Peyer's patch (tissue), 4 donors: Measurements from ENCODE around the gene SMYD3. TPM values are rescaled to one million over a fixed set of nuclear protein-coding genes. Genes with fewer than 3 reads are reported as not detected.
A peak's percentile ranks its signal among the peaks of the same experiment; 100 is the strongest.

Source experiments
- DNase-seq, 3 donors: peaks; one replicate each; pipeline ENCODE4 v3.0.0-alpha.2; 2017 to 2019
- H3K27ac ChIP-seq, 4 donors: fragments of 200-600 bp; sonication (generic); one replicate each; pipeline ENCODE4 v1.5.1; 2016 to 2019
- H3K27me3 ChIP-seq, 2 donors: fragments of 200-600 bp; sonication (generic); one replicate each; pipeline ENCODE4 v1.5.1; 2019
- H3K36me3 ChIP-seq, 3 donors: fragments of 200-600 bp; sonication (generic); one replicate each; pipeline ENCODE4 v1.5.1; 2016 to 2019
- H3K4me1 ChIP-seq, 4 donors: fragments of 200-600 bp; sonication (generic); one replicate each; pipeline ENCODE4 v1.5.1; 2016 to 2019
- H3K4me3 ChIP-seq, 4 donors: fragments of 200-600 bp; sonication (generic); 1 replicate in 3 of 4; 2 replicates in 1 of 4; pipeline ENCODE4 v1.5.1; 2016 to 2019; ENCODE audit warnings: mild to moderate bottlenecking in 1 of 4
- H3K9me3 ChIP-seq, 4 donors: fragments of 200-600 bp; sonication (generic); one replicate each; pipeline ENCODE4 v1.5.1; 2016 to 2019; ENCODE audit warnings: mild to moderate bottlenecking in 1 of 4
- POLR2A ChIP-seq, 2 donors: fragments of 450-650 bp; IDR thresholded peaks; one replicate each; pipeline ENCODE4 v1.5.1; 2017; ENCODE audit warnings: antibody characterized with exemption in 2 of 2, mild to moderate bottlenecking in 2 of 2, moderate library complexity in 2 of 2
- total RNA-seq, 4 donors: library from RNA; depleted of rRNA; stranded (reverse); fragments of >200 nt; gene quantifications; one replicate each; pipeline ENCODE4 v1.1.0, GENCODE V29; 2016
- TF ChIP-seq, protein P1 (sequence below), 6 experiments: fragments of 450-650 bp in 4 of 6; fragments of 200-600 bp in 2 of 6; sonication (generic) in 1 of 6; IDR thresholded peaks; one replicate each; pipeline ENCODE4 v1.5.1; 2017 to 2019; ENCODE audit warnings: antibody characterized with exemption in 6 of 6, mild to moderate bottlenecking in 3 of 6, moderate library complexity in 1 of 6

SMYD3 gene
- total RNA-seq, 4 donors from 2014 or later = 19.8 to 55.3 (median 26.9) TPM

DNA sequence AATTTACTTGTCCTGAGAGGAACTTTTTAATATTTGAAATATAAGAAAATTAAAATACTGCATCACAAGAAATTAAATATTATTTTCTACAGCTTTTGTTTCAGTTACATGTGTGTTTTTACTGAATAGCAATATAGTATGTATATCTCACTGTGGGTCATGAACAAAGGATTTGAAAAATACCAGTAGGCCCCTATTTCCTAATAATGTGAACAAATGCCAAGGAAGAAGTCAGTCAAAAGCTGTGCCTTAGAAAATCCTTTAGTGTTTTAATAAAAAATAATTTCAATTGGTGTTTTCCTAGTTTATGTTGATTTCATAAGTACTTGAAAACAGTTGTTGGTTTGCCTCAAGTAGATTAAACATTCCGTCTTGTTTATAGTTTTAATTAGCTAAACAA lies 46.7 kb downstream of the SMYD3 start:
- no peak overlapping the region for H3K27ac ChIP-seq
- DNase-seq = no peak
- H3K27me3 ChIP-seq = no peaks in the 10 kb centered on the region
- H3K4me1 ChIP-seq = no peaks in the 10 kb centered on the region
- no peaks in the 10 kb centered on the region for H3K36me3 ChIP-seq
- TF ChIP-seq, protein P1, sequence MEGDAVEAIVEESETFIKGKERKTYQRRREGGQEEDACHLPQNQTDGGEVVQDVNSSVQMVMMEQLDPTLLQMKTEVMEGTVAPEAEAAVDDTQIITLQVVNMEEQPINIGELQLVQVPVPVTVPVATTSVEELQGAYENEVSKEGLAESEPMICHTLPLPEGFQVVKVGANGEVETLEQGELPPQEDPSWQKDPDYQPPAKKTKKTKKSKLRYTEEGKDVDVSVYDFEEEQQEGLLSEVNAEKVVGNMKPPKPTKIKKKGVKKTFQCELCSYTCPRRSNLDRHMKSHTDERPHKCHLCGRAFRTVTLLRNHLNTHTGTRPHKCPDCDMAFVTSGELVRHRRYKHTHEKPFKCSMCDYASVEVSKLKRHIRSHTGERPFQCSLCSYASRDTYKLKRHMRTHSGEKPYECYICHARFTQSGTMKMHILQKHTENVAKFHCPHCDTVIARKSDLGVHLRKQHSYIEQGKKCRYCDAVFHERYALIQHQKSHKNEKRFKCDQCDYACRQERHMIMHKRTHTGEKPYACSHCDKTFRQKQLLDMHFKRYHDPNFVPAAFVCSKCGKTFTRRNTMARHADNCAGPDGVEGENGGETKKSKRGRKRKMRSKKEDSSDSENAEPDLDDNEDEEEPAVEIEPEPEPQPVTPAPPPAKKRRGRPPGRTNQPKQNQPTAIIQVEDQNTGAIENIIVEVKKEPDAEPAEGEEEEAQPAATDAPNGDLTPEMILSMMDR (IDR thresholded peaks at IDR 0.05) = no peak
- no peak for TF ChIP-seq POLR2A (IDR thresholded peaks at IDR 0.05)
- no peak overlapping the region for H3K4me3 ChIP-seq
- H3K9me3 ChIP-seq = no peaks in the 10 kb centered on the region

DNA sequence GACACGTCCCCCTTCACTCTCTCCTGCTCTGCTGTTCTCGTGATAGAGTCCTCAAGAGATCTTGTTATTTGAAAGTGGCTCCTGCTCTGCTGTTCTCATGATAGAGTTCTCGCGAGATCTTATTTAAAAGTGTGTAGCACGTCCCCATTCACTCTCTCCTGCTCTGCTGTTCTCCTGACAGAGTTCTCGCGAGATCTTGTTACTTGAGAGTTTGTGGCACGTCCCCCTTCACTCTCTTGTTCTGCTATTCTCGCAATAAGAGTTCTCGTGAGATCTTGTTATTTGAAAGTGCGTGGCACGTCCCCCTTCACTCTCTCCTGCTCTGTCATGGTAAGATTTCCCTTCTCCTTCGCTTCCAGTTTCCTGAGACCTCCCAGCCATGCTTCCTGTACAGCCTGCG lies 47.9 kb downstream of the SMYD3 start:
- Histone ChIP-seq H3K4me3 (no peak overlapping the region), H3K4me1 (no peaks in the 10 kb centered on the region), H3K27me3 (no peaks in the 10 kb centered on the region), H3K9me3 (no peaks in the 10 kb centered on the region), H3K27ac (no peak overlapping the region), H3K36me3 (no peaks in the 10 kb centered on the region)
- TF ChIP-seq, protein P1 (IDR thresholded peaks at IDR 0.05) = no peak
- no peak for TF ChIP-seq POLR2A (IDR thresholded peaks at IDR 0.05)
- DNase-seq = no peak

DNA sequence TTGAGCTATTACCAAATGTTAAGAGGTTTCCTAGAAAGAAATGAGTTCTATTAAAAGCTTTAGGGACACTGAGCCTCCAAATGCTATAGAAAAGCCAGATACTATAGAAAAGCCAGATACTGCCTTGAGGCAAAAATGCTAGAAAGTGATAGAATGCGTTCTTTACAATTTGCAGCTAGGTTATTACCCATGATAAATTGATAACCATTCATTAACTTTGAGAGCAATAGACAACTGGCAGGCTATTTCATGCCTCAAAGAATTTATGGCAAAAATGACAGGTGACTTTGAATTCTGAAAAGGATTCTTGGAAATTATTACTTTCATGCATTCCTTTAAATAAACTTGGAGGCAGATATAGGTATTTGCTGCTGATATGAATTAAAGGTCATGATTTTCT lies 51.6 kb downstream of the SMYD3 start:
- H3K36me3 ChIP-seq = no peaks in the 10 kb centered on the region
- H3K9me3 ChIP-seq = no peaks in the 10 kb centered on the region
- TF ChIP-seq, protein P1 (IDR thresholded peaks at IDR 0.05) = no peak
- TF ChIP-seq POLR2A (IDR thresholded peaks at IDR 0.05) = no peak
- H3K4me3 ChIP-seq = no peak overlapping the region
- no peak overlapping the region for H3K27ac ChIP-seq
- H3K4me1 ChIP-seq = no peaks in the 10 kb centered on the region
- DNase-seq = no peak
- no peaks in the 10 kb centered on the region for H3K27me3 ChIP-seq

DNA sequence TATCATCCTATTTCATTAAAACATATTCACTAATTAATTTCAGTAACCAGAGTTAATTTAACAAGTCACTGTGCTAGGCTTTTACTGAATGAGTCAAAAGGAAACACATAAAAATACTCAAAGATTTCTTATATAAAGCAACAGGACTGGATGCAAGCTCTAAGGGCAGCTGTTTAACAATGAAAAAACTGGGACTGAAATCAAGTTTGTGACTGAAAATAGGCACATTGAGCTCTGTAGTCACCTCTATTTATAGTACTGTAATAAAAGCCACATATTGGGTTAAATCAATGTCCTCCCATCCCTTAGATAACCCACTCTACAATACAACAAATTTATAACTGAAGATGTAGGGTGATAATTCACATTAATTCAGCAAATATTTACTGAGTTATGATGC lies 52.4 kb downstream of the SMYD3 start:
- Histone ChIP-seq H3K27ac (no peak overlapping the region), H3K36me3 (no peaks in the 10 kb centered on the region), H3K4me3 (no peak overlapping the region), H3K4me1 (no peaks in the 10 kb centered on the region), H3K9me3 (no peaks in the 10 kb centered on the region), H3K27me3 (no peaks in the 10 kb centered on the region)
- DNase-seq = no peak
- TF ChIP-seq, protein P1 (IDR thresholded peaks at IDR 0.05) = no peak
- TF ChIP-seq POLR2A (IDR thresholded peaks at IDR 0.05) = no peak

DNA sequence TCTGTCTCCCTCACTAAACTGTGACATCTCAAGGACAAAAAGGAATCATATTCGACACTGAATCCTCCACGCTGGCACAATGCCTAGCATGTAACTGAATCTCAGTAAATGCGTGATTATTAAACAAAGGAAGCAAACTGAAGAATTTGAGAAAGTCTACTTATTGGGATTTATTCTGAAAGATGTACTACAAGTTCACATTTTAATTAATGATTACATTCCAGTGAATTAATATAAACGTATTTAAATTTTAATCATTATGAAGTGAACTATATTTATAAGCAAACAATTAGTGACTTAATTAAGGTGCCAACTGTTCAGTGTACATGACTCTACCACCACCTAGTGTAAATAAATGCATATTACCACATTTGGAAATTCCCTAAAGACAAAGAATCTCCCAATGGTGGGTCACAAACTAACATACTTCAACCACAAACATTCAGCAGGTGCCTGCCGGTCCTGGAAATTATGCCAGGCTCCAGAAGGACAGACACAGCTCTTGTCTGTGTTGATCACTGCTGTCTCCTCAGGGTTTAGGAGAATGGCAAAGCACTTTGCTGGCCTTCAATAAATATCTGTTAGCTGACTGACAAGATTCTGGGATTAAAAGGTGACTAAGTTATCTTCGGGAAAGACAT lies 56.3 kb downstream of the SMYD3 start:
- Histone ChIP-seq H3K4me1 (no peaks in the 10 kb centered on the region), H3K4me3 (no peak overlapping the region), H3K9me3 (no peaks in the 10 kb centered on the region), H3K27me3 (no peaks in the 10 kb centered on the region), H3K36me3 (no peaks in the 10 kb centered on the region), H3K27ac (no peak overlapping the region)
- no peak for TF ChIP-seq POLR2A (IDR thresholded peaks at IDR 0.05)
- TF ChIP-seq, protein P1 (IDR thresholded peaks at IDR 0.05) = peak in 5 of 6 experiments; percentile 6 to 81 (median 76)
- no peak for DNase-seq

DNA sequence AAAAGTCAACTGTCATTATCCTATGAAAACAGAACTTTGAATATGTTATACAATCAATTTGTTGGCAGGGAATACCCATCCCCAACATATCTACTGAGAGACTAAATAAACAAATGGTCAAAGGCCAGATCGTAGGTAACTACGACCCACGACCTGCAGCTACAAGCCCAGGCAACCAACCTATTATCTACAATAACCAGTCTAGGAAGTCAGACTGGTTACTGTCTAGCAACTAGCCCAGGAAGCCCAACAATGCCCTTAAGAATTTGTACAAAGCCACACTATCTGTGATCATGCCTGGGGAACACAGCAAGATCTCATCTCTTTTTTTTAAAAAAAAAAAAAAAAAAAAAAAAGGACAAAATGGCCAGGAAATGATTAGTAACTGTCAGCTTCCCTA lies 58.7 kb downstream of the SMYD3 start:
- no peak for DNase-seq
- Histone ChIP-seq H3K36me3 (no peaks in the 10 kb centered on the region), H3K27me3 (no peaks in the 10 kb centered on the region), H3K27ac (no peak overlapping the region), H3K9me3 (no peaks in the 10 kb centered on the region), H3K4me3 (no peak overlapping the region), H3K4me1 (no peaks in the 10 kb centered on the region)
- TF ChIP-seq POLR2A (IDR thresholded peaks at IDR 0.05) = no peak
- TF ChIP-seq, protein P1 (IDR thresholded peaks at IDR 0.05) = no peak
